B cell (primary cell): Measurements from ENCODE around the gene FRK.

Source experiments
- CTCF ChIP-seq: fragments of 200-600 bp; IDR thresholded peaks from one replicate; pipeline ENCODE4 v1.8.0; 2022; ENCODE audit warnings: antibody characterized with exemption, mild to moderate bottlenecking
- EZH2 ChIP-seq: IDR thresholded peaks from 2 replicates; pipeline ENCODE4 v1.6.1; 2012; ENCODE audit warnings: borderline replicate concordance, low read depth, mild to moderate bottlenecking, moderate library complexity, low read length; ENCODE audit not compliant: insufficient read depth, poor library complexity, severe bottlenecking

- no peak for TF ChIP-seq CTCF
- TF ChIP-seq EZH2 = no peak
Observed at GRCh38 chr6:115971785-115972184, 88.9 kb downstream of the FRK start.
